HG02938 (cell line): ENCODE results near the gene ROPN1L.
"Not testable (repeated sequence)": the region's sequence is repeated elsewhere in the genome, so short reads cannot be mapped to it uniquely, and the experiment has no call there.

Experiments used
- ATAC-seq: cut with Tn5 transposase; IDR thresholded peaks from one replicate; pipeline ENCODE4 v1.9.1; 2021; ENCODE audit warnings: mild to moderate bottlenecking, moderate library complexity; ENCODE audit not compliant: unreplicated experiment

The ROPN1L gene

DNA sequence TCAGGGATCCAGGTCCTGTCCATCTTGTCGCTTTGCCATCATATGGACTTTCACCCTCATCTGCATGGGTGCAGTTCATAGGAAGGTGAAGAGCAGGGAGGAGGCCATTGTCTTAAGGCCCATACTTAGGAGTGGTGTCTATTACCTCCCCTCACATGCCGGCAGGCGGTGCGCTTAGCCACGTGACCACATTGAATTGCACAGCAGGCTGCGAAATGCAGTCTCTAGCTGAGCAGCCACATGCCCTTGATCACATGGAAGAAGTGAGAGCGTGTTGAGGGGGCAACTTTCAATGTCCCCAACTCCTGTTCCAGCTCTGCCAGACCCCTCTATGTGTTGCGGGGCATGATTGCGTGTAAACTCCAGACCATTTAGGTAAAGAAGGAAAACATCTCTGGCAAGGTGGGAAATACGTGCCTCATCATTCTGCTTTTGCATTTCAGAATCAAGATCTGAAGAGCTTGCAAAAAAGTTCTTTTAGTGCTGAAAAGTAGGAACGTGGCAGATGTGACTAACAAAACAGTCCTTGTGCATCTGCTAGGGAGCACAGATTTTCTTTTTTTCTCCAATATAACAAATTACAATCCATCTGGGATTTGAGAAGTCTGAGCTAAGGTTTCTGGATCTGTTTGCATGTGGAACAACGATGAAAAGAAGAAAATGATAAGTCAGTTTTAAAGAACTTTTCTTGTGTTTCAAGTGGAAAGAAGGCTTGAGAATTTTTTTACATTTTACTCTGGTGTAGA is 34.4 kb downstream of the ROPN1L start:
- no peak for ATAC-seq

DNA sequence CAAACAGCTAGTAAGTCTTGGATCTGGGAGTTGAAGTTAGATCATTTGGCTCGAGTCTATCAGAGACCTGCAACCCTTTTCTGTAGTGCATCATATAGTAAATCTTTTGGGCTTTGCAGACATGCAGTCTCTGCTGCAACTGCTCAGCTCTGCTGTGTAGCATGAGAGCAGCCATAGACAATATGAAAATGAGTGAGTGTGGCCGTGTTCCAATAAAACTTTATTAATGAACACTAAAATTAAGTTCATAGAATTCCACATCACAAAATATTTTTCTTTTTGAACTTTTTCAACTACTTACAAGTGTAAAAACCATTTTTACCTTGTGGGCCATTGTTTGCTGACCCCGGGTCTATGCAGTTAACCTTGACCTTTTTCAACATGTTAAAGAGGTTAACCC is 35.2 kb downstream of the ROPN1L start:
- ATAC-seq = no peak

DNA sequence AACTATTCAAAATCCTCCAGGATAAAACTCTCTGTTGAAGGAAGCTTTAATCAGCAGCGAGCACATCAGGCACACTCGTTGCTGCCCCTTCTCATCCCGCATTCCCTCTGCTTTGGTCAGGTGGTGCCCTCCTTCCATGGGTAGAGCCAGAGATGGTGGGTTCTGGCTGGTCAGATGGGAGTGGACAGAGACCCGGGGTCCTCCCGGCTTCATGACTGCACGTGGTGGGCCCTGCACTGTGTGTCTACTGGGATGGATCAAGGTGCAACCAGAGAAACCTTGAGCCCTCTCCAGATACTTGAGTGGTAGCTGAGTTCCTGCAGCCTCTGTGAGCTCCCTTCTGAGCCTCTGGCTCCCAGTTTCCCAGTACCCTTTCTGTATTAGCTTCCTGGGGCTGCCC is 36.3 kb downstream of the ROPN1L start:
- ATAC-seq = no peak

DNA sequence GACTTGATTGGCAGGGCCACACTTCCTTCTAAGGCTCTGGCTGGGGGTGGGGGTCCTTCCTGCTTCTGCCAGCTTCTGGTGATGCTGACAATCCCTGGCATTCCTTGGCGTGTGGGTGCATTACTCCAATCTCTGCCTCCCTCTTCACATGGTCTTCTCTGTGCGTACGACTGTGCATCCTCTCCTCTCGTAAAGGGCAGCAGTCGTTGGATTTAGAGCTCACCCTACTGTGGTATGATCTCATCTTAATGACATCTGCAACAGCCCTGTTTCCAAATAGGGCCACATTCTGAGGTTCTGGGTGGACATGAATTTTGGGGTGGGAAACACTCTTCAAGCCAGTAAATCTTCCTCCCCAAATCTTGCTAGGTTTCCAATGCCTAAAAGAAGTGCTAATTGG is 36.8 kb downstream of the ROPN1L start:
- ATAC-seq = no peak

DNA sequence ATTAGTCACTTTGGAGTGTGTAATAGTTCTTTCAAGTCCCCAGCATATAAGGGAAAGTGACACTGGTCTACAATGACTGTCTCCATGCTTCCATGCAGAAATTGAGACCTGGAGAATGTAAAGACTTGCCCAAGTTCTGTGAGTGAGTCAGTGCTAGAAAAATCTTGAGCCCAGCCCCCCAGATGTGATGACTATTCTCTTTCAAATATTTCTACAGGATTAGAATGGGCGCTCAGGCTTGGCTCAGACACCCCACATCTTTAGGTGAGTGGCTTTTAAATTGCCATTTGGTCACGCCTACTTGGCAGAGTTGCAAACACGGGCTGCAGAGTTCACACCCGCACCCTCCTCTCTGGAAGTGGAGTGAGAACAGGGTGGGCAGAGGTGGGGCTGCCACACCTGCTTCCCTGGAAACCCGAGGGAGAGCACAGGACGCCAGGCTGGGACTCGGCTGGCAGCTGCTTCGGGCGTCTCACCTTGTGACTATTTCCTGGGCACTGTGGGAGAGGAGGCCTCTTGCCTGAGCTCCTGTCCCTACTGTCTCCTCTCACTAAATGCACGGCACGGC is 37.6 kb downstream of the ROPN1L start:
- ATAC-seq = no peak

DNA sequence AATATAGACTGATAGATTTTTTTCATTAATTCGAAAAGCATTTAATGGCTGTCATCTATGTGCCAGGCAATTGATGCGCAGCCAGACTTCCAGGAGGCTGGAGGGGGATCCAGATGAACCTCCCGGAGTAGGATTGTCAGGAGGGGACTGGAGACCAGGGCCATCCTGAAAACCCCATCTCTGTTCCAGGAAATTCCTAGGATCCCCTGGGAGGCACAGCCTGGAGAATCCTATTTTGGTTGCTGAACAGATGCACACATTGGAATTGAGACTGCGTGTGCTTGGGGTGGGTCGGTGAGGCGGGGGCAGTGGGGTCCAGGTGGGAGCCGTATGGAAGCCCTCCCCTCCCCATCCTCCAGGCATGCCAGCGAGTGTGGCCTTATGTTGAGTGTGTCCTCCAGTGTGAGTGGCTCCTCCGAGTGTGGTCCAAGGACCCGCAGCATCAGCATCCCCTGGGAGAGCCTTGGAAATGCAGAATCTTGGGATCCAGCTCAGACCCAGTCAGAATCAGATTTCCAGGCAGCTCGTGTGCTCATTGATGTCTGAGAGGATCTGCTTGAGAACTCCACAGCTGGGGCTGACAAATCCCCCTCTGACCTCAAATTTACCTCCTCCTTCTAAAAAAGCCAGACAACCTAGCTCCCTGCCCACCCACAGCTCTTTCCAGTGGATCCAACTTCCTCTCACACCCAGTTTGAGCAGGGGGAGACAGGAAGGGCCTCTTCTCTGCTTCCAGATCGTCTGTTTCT is 38.7 kb downstream of the ROPN1L start:
- no peak for ATAC-seq

DNA sequence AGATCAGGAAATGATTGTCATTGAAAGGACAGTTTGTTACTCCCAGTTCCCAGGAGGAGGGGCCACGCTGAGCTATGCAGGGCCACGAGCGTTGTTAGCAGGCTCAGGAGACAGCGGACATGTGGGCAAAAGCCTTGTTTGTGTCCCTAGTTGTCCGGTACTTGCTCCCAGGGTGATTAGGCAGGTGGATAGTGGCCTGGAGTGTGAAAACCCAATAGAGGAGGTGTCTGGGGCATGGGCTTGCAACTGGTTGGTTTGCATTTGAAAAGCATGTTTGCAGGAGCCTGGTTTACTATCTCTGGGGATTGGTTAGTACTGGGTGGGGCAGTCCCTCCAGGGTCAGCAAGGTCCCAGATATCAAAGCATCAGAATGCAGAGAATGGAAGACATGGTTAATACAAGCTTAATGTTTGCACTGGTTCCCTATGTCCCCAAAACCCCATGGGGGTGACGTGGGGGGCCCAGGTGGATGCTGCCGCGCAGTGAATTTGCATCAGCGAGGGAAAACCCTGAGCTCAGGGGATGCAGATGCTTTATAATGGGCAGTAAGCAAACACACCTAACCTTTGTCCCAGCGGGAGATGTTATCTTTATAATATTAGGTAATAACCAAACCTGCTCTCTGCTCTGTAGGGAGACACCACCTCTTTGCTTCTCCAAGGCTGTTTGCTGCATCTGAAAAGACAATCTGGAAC is 39.7 kb downstream of the ROPN1L start:
- no peak for ATAC-seq

DNA sequence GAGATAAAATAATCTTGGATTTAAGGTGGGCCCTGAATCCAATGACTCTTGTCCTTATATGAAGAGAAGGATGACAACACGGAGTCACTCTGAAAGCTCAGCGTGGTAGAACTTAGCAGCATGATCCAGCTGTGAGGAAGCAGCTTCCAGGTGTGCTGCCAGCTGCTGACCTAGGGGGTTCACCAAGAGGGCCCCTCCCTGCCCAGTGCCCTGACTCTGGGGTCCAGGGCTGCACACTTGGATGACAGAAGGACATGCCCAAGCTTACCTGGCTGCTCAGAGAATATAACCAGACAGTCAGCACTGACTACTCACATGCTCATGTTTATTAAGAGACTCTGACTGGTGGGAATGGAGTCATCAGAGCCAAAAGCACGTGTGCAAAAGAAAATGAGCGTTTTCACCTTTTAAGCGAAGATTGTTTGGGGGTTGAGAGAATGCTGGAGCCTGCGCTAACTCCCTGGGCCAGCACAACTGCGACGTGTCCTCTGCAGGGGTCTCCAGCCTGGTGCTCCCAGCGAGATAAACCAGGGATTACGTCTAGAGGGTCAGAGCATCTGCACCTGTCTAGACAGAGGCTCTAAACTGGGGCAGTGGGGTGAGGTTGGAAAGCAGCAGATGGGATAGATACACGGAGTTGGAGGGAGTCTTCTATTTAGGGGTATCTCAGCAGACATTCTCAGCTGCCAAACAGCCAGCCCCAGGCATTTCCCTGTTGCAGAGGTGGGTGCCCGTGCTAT is 41.3 kb downstream of the ROPN1L start:
- no peak for ATAC-seq

DNA sequence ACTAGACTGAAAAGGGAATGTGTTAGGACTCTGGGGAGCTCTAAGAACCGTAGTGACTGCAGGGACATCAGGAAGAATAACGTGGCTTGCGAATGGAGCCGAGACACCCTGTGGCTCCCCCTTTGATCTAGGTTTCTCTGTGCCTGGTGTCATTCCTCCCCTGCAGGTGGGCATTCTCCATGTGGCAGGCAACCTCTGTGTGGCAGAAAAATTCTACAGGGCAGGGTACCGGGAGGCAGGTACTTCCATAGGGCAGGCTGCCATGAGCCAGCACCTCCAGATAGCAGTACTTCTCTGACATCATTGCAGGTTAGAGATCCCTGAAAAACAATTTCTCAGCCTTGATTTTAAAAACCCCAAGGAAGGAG is 43.1 kb downstream of the ROPN1L start:
- no peak for ATAC-seq

DNA sequence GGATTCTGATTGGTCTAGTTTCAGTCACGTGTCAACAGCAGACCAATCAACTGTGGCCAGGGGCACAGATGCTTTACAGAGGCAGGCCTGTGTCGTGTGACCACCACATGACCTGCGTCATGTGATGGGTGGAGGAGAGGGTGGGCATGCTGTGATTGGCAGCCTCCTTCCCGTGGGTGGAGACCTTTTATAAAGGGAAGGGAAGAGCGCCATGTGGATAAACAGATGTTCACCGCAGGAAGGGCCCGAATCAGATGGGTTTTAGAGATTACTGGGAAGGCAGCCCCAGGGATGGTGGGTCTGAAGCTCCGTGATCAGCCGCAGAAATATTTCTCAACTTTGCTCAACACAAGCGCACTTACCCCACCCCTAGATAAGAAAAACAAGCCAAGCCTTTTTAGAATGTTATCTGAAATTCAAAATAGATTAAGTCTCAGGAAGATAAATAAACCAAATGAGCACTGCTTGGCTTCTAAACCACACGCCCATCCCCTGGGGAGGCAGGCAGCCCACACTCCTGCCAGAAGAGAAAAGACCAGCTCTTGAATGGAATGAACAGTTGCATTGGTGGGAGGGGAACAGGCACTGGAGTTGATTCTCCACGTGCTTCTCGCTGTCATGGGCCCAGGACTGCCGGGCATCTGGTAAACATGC is 43.6 kb downstream of the ROPN1L start:
- no peak for ATAC-seq

DNA sequence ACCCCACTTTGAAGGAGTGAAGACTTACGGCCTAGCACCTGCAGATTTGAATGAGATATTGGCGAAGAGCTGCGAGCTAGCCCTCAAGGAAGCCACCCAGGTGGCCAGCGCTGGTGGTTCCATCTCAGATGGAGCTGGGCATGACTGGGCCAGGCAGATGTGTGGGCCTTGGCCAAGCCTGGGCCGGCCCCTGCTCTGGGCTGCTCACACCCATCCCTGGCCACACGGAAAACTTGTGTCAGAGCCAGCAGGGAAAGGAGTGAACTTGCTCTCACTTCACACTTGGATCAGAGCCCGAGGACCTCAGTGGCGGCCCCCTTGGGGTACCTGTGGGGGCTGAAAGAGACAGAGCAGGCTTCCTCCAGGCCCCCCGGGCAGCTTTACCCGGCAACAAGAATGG is 44.2 kb downstream of the ROPN1L start:
- no peak for ATAC-seq

DNA sequence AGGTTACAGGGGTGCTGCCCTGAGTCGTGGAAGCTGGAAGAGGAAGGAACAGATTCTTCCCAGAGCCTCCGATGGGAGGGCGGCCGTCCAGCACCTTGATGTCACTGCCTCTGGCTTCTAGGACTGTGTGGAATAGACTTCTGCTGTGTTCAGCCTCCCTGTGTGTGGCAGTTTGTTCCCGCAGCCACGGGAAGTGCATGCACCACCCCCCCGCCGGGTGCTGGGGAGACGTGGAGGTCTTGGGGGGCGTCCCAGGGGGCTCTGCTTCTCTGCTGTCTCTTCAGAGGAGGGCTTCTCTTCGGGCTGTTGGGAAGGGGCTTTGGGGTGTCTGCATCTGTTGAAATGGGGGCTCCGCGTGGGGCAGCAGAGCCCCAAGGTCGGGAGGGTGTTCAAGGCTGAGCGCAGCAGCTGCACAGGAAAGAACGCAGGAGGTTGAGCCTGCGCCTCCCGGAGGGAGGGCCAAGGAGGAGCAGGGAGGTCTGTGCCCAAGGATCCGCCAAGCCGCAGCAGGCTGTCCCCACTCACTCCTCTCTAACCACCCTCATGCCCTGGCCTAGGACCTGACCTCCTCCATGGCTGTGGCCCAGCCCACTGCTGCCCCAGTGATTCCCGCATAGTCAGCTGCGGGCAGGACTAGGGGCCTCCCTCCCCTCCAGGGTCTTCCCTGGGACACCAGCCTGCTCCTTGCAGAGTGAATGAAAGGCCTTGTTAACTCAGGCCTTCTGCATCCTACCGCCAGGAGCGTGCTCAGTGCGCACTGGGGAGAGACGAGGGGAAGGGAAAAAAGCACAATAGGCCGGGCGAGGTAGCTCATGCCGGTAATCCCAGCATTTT is 45.0 kb downstream of the ROPN1L start:
- no peak for ATAC-seq

DNA sequence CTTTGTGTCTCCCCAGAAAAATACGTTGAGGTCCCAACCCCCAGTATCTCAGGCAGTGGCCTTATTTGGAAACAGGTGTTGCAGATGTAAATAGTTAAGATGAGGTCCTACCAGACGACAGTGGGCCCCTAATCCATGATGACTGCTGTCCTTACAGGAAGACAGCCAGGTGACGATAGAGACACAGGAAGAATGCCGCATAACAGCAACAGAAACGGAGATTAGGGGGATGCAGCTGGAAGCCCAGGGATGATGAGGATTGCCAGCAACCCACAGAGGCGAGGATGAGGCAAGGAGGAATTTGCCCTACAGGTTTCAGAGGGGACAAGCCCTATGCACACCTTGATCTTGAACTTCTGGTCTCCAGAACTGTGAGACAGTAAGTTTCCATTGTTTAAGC is 46.5 kb downstream of the ROPN1L start:
- ATAC-seq = no peak

DNA sequence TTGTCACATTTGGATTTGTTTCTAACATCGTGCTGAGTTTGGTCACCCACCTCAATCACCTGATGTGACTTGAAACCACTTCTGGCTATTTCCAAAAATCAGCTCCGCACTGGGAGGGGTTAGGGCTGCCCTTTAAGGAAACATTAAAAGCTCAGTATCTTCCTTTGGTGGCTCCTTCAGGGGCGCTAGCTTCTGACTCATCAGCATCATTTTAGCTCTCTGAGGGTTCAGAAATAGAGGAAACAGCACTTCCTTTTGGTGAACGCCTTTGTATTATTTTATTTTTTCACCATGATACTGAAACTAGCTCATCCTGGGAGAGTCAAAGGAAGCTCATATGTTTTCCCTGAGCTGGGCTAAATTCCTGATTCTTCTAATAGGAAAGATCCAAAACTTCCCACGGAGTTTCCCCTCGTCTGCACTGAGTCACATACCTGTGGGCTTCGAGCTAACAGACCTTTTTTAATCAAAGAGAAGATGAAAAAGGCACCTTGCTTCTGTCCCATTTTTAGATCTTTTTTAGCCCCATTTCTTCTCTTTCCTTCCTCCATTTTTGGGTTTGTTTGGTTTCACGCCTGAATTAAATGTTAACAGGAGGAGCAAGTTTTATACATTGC is 48.2 kb downstream of the ROPN1L start:
- ATAC-seq = peak; percentile 89

DNA sequence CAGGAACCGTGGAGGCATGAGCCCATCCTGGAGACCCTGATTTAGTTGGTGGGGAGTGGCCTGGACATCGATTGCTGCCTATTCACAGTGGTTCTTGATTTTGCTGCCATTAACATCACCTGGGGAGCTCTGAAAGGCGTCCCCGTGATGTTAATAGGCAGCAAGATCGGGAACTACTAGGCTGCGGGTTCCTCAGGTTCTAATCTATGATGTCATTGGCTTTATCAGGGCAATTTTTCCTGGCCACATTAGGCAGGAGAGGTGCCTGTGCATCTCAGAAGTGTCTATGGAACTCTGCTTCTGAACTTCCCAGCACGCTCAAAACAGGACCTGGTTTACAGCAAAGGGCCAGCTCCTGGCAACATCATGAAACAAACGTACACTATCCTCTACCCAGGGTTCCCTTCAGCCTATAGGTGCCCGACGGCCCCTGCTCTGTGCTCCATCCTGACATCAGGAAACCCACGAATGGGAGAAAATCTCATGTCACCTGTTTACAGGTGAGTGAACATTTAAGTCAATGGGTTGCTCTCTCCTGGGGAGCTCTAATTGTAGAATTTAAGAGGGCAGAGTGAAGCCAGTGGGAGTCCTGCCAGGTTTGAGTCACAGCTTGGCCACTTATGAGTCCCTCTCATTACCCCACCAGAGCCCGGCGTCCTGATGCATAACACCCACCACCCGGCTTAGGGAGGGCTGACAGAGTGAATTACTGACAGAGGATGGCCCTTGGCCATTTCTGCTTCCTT is 49.4 kb downstream of the ROPN1L start:
- no peak for ATAC-seq

DNA sequence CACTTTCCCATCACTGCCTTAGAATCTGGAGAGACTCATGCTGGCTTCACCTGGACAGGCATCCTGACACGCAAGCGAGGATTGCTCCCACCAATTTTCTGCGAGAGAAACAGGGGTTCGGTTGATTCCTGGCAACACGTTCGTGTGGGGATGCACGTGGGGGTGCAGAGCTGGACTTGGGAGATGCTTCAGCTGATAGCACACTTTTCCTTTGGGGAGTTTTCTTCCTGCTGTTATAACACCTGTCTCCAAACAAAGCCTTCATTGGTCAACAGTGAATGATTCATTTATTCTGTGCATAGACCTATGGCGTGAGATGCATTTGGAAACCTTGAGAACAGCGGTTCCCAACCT is 50.0 kb downstream of the ROPN1L start:
- ATAC-seq = no peak

DNA sequence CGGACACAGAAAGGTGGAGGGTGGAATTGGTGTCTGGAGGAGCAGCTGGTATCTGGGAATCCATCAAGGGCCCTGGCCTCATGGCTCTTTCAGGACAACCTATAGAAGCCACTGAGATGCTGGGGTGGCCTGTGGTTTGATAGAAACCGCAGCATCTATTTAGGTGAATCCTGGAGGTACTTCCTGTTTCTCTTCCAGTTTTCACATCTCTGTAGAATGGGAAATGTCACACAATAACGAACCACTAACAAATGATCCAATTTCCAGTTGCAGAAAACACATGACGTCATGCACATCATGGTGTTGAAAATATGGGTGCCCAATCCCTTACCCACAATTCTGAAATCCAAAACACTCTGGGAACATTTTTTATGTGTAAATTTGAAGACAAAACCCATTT is 52.2 kb downstream of the ROPN1L start:
- no peak for ATAC-seq

DNA sequence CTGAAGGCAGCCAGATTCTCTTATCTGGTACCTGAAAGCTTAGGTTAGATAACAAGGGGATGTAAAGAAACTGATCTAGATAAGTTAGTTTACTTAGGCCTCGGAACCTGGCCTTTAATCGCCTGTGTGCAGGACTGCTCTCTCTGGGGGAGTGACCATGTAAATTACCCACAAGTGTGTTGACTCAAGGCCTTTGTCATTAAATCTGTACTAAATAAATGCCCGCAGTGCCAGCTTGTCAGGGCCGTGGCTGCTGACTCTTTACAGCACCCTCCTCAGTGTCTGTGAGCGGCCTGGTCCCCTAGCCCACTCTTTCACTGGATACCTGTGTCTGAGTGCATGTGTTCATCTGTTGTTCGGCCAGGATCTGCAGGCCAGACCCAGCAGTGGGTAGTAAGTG is 52.8 kb downstream of the ROPN1L start:
- ATAC-seq = not testable (repeated sequence)

DNA sequence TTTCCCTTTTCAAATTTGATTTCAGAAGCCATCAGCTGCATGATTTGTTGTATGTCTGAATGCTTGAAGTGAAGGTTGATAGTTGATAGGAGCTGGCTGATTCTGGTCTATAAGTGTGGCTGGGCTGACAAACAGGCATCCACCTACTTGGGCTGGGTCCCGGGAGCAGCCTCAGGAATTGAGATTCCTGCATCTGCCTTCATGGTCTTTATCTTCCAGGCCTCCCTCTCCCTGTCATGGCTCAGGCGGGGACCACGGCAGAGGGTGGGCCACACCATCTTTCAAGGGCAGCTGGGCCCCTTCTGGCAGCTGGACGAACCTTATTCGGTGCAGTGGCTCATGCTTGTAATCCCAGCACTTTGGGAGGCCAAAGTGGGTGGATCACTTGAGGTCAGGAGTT is 55.9 kb downstream of the ROPN1L start:
- no peak for ATAC-seq
